CD14-positive monocyte (primary cell): Measurements from ENCODE around the gene ZC2HC1C. TPM values are rescaled to one million over a fixed set of nuclear protein-coding genes. Genes with fewer than 3 reads are reported as not detected.

Experiments
- DNase-seq, 3 donors: peaks; one replicate each; pipeline ENCODE4 v3.0.0-alpha.2; 2011 to 2022
- H2AFZ ChIP-seq: 2 replicates; pipeline ENCODE4 v1.6.0; 2012; ENCODE audit warnings: mild to moderate bottlenecking, low read depth, low read length, inconsistent platforms; ENCODE audit not compliant: insufficient read depth, poor library complexity, severe bottlenecking
- H3K27ac ChIP-seq, 2 donors: 1 replicate in 1 of 2; 2 replicates in 1 of 2; pipeline ENCODE4 v1.5.1; 2012 to 2013; ENCODE audit warnings: low read length in 2 of 2, control low read depth in 1 of 2, inconsistent platforms in 1 of 2, low read depth in 1 of 2, mild to moderate bottlenecking in 1 of 2
- H3K27me3 ChIP-seq, 2 donors: one replicate each; pipeline versions ENCODE4 v1.6.0 to v1.6.1; 2011 to 2013; ENCODE audit warnings: low read length in 2 of 2; ENCODE audit not compliant: control insufficient read depth in 2 of 2, insufficient read depth in 2 of 2
- H3K36me3 ChIP-seq, 2 donors: replicated peaks in 1 of 2; 1 replicate in 1 of 2; 2 replicates in 1 of 2; pipeline versions ENCODE4 v1.5.1 to v1.6.1; 2012 to 2013; ENCODE audit warnings: low read length in 2 of 2, control low read depth in 1 of 2, inconsistent platforms in 1 of 2, mild to moderate bottlenecking in 1 of 2; ENCODE audit not compliant: insufficient read depth in 2 of 2, control insufficient read depth in 1 of 2
- H3K4me1 ChIP-seq, 2 donors: 1 replicate in 1 of 2; 2 replicates in 1 of 2; pipeline versions ENCODE4 v1.5.1 to v1.6.1; 2012 to 2013; ENCODE audit warnings: low read length in 2 of 2, control low read depth in 1 of 2, inconsistent platforms in 1 of 2, mild to moderate bottlenecking in 1 of 2, moderate library complexity in 1 of 2; ENCODE audit not compliant: insufficient read depth in 2 of 2, control insufficient read depth in 1 of 2
- H3K4me2 ChIP-seq: replicated peaks from 2 replicates; pipeline ENCODE3; 2012; ENCODE audit warnings: low read length, moderate library complexity, mild to moderate bottlenecking; ENCODE audit not compliant: poor library complexity, severe bottlenecking; ENCODE audit errors: extremely low read depth
- H3K4me3 ChIP-seq, 3 experiments: fragments of 200-600 bp in 1 of 3; sonication (generic) in 1 of 3; replicated peaks in 1 of 3; 1 replicate in 2 of 3; 2 replicates in 1 of 3; pipeline ENCODE4 v1.5.1; 2011 to 2013; ENCODE audit warnings: low read length in 3 of 3, mild to moderate bottlenecking in 3 of 3, control low read depth in 2 of 3, low read depth in 2 of 3, inconsistent platforms in 1 of 3, moderate library complexity in 1 of 3
- H3K79me2 ChIP-seq: 2 replicates; pipeline ENCODE4 v1.6.0; 2012; ENCODE audit warnings: mild to moderate bottlenecking, control low read depth, inconsistent platforms, low read length, moderate library complexity; ENCODE audit not compliant: insufficient read depth
- H3K9ac ChIP-seq: 2 replicates; pipeline ENCODE4 v1.6.0; 2017; ENCODE audit warnings: low read length, mild to moderate bottlenecking; ENCODE audit not compliant: insufficient read depth, poor library complexity, severe bottlenecking
- H3K9me3 ChIP-seq, 2 donors: replicated peaks in 1 of 2; 1 replicate in 1 of 2; 2 replicates in 1 of 2; pipeline versions ENCODE4 v1.5.1 to v1.6.1; 2012 to 2013; ENCODE audit warnings: low read length in 2 of 2, control low read depth in 1 of 2; ENCODE audit not compliant: control insufficient read depth in 1 of 2, insufficient read depth in 1 of 2
- H4K20me1 ChIP-seq: 2 replicates; pipeline ENCODE4 v1.6.0; 2012; ENCODE audit warnings: mild to moderate bottlenecking, low read length, control low read depth, moderate library complexity; ENCODE audit not compliant: insufficient read depth
- H3K27ac Mint-ChIP-seq, 7 donors: one replicate each; pipeline ENCODE4 v1.8.0; 2020; ENCODE audit warnings: mild to moderate bottlenecking in 7 of 7, mixed read lengths in 7 of 7, moderate library complexity in 6 of 7, inconsistent platforms in 2 of 7
- H3K27me3 Mint-ChIP-seq, 3 donors: one replicate each; pipeline ENCODE4 v1.8.0; 2021 to 2022; ENCODE audit warnings: low read depth in 3 of 3, mild to moderate bottlenecking in 3 of 3, mixed read lengths in 3 of 3, moderate library complexity in 3 of 3, inconsistent platforms in 1 of 3
- H3K36me3 Mint-ChIP-seq, 2 donors: one replicate each; pipeline ENCODE4 v1.8.0; 2020; ENCODE audit warnings: mixed read lengths in 2 of 2, inconsistent platforms in 1 of 2, mild to moderate bottlenecking in 1 of 2
- H3K4me1 Mint-ChIP-seq: one replicate; pipeline ENCODE4 v1.8.0; 2020; ENCODE audit warnings: mild to moderate bottlenecking, mixed read lengths
- H3K4me3 Mint-ChIP-seq, 2 donors: one replicate each; pipeline ENCODE4 v1.8.0; 2020; ENCODE audit warnings: mild to moderate bottlenecking in 2 of 2, mixed read lengths in 2 of 2, moderate library complexity in 1 of 2
- H3K9me3 Mint-ChIP-seq, 7 donors: one replicate each; pipeline ENCODE4 v1.8.0; 2020 to 2022; ENCODE audit warnings: mixed read lengths in 7 of 7, mild to moderate bottlenecking in 6 of 7, moderate library complexity in 6 of 7, inconsistent platforms in 2 of 7
- WGBS: methylation state at CpG from one replicate; pipeline ENCODE4 v1.1.5; 2013; ENCODE audit warnings: missing lambda C conversion rate; ENCODE audit not compliant: insufficient coverage; 5-methylcytosine and 5-hydroxymethylcytosine counted together
- intact Hi-C, 2 donors: fragments of 100-400 bp; cut with micrococcal nuclease; formaldehyde crosslinking; loops; one replicate each; pipeline versions ENCODE4 v1.15.0 to v1.15.1; 2023
- polyA plus RNA-seq, 3 donors: library from polyadenylated mRNA; depleted of rRNA in 1 of 3; unstranded in 2 of 3; stranded (reverse) in 1 of 3; fragments of 300-500 nt in 2 of 3; fragments of >200 nt in 1 of 3; fragmentation: Illumina TruSeq in 2 of 3; gene quantifications; 1 replicate in 2 of 3; 2 replicates in 1 of 3; pipeline ENCODE4 v1.2.3, GENCODE V29; 2012 to 2021
- TF ChIP-seq, protein P1 (sequence below): fragments of 200-600 bp; IDR thresholded peaks from one replicate; pipeline ENCODE4 v1.8.0; 2022; ENCODE audit warnings: antibody characterized with exemption, mild to moderate bottlenecking

ZC2HC1C gene
- polyA plus RNA-seq, 3 donors, result 0.08 TPM; not detected in 2

DNA sequence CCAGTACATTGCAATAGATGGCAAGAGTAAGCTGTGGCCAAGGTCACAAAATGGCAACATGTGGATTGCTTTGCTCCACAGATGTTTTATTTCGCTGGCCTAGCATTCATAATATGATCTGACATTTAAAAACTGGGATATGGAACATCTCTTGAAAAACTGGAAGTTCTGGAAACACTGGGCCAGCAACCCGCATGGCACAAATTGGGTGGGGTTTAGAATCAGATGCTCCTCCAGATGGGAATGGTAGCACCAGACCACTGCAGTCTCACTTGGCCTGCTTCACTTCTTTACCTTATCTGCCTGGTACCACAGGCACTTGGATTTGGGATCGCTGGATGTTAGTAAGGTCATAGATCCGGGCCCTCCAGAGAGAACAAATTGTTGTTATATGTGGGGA is 10.1 kb downstream of the ZC2HC1C start:
- Mint-ChIP-seq H3K9me3 (peaks cover 0 to 2% (median 0%) of the 10 kb centered on the region in 7 donors), H3K4me3 (no peak overlapping the region), H3K4me1 (no peaks in the 10 kb centered on the region), H3K27ac (peak overlapping the region in 1 of 7 donors; percentile 4), H3K27me3 (no peaks in the 10 kb centered on the region), H3K36me3 (peaks cover 34 to 52% of the 10 kb centered on the region in 2 donors)
- Histone ChIP-seq H3K9me3 (no peaks in the 10 kb centered on the region), H3K36me3 (peaks cover 34 to 45% of the 10 kb centered on the region in 2 donors), H3K4me3 (no peak overlapping the region), H4K20me1 (no peaks in the 10 kb centered on the region), H2AFZ (no peak overlapping the region), H3K4me1 (no peaks in the 10 kb centered on the region), H3K79me2 (no peaks in the 10 kb centered on the region), H3K27ac (no peak overlapping the region), H3K9ac (no peak overlapping the region), H3K4me2 (no peak overlapping the region), H3K27me3 (no peaks in the 10 kb centered on the region)
- TF ChIP-seq, protein P1, sequence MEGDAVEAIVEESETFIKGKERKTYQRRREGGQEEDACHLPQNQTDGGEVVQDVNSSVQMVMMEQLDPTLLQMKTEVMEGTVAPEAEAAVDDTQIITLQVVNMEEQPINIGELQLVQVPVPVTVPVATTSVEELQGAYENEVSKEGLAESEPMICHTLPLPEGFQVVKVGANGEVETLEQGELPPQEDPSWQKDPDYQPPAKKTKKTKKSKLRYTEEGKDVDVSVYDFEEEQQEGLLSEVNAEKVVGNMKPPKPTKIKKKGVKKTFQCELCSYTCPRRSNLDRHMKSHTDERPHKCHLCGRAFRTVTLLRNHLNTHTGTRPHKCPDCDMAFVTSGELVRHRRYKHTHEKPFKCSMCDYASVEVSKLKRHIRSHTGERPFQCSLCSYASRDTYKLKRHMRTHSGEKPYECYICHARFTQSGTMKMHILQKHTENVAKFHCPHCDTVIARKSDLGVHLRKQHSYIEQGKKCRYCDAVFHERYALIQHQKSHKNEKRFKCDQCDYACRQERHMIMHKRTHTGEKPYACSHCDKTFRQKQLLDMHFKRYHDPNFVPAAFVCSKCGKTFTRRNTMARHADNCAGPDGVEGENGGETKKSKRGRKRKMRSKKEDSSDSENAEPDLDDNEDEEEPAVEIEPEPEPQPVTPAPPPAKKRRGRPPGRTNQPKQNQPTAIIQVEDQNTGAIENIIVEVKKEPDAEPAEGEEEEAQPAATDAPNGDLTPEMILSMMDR, result no peak
- intact Hi-C loops, result no loop called here
- WGBS, result 42% methylated on average over 2 of the region's 4 CpGs
- DNase-seq, result no peak

DNA sequence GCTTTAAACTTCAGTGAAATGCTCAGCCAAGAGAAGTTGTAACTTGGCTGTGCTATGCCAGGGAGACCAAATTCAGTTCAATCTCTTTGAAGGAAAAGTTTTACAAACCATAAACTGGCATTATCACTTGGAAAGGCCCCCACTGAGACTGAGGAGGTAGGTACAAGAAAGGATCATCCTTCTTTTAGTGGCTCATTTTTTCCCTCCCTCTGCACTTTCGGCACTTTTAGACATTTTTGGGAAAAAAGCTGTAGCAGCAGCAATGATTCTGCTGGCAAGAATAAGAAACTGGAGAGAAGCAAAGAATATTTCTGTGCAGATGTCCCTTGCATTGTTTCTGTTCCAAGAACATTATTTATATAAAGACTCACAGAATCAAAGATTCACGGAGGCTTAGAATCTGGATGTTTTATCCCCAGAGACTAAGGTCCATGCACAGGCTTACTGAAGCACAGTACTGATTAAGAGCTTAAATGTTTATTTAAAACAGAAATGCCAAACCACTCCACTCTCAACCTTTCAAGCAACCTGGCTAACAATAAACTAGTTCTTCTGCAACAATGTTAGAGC is 12.3 kb downstream of the ZC2HC1C start:
- no peak overlapping the region for H3K27ac Mint-ChIP-seq
- intact Hi-C loops, result loop anchor here in 1 of 2 donors (10.0 kb wide), 1 partner anchor 217 kb away; no protein-coding TSS in a partner anchor
- H3K4me3 ChIP-seq, result no peak overlapping the region
- H3K4me1 ChIP-seq, result no peaks in the 10 kb centered on the region
- H3K9me3 Mint-ChIP-seq, result no peaks in the 10 kb centered on the region
- no peaks in the 10 kb centered on the region for H3K27me3 ChIP-seq
- H3K27ac ChIP-seq, result no peak overlapping the region
- peaks cover 53 to 69% of the 10 kb centered on the region in 2 donors for H3K36me3 Mint-ChIP-seq
- no peaks in the 10 kb centered on the region for H3K9me3 ChIP-seq
- no peak overlapping the region for H3K9ac ChIP-seq
- H2AFZ ChIP-seq, result no peak overlapping the region
- no peaks in the 10 kb centered on the region for H3K27me3 Mint-ChIP-seq
- H3K4me3 Mint-ChIP-seq, result no peak overlapping the region
- WGBS, result no CpG with 5 or more reads among the region's 2 CpGs
- TF ChIP-seq, protein P1, result no peak
- H3K4me2 ChIP-seq, result no peak overlapping the region
- no peaks in the 10 kb centered on the region for H3K4me1 Mint-ChIP-seq
- no peaks in the 10 kb centered on the region for H4K20me1 ChIP-seq
- peaks cover 56 to 68% of the 10 kb centered on the region in 2 donors for H3K36me3 ChIP-seq
- DNase-seq, result no peak
- no peaks in the 10 kb centered on the region for H3K79me2 ChIP-seq
